Neural progenitor cell (in vitro differentiated cells): ENCODE measurements around the gene PKP3. TPM values are rescaled to one million over a fixed set of nuclear protein-coding genes. Genes with fewer than 3 reads are reported as not detected.
"Not testable (repeated sequence)": the region's sequence is repeated elsewhere in the genome, so short reads cannot be mapped to it uniquely, and the experiment has no call there.

Experiments
- DNase-seq: peaks from one replicate; pipeline ENCODE4 v3.0.0-alpha.2; 2016; ENCODE audit warnings: low spot score
- H2AFZ ChIP-seq: fragments of 200-600 bp; sonication (generic); replicated peaks from 2 replicates; pipeline ENCODE4 v1.6.1; 2016; ENCODE audit warnings: antibody characterized with exemption
- H3F3A ChIP-seq: fragments of 200-600 bp; sonication (generic); 2 replicates; pipeline ENCODE4 v1.6.1; 2016; ENCODE audit warnings: antibody characterized with exemption, low read depth
- H3K27ac ChIP-seq: fragments of 200-600 bp; sonication (generic); 2 replicates; pipeline ENCODE4 v1.5.1; 2016; ENCODE audit warnings: mild to moderate bottlenecking
- H3K27me3 ChIP-seq: fragments of 200-600 bp; sonication (generic); 2 replicates; pipeline ENCODE4 v1.6.1; 2016; ENCODE audit warnings: mild to moderate bottlenecking, moderate library complexity
- H3K36me3 ChIP-seq: fragments of 200-600 bp; sonication (generic); 2 replicates; pipeline ENCODE4 v1.5.1; 2016
- H3K4me1 ChIP-seq: fragments of 200-600 bp; sonication (generic); 2 replicates; pipeline ENCODE4 v1.6.1; 2016; ENCODE audit warnings: mixed run types
- H3K4me2 ChIP-seq: fragments of 200-600 bp; sonication (generic); 2 replicates; pipeline ENCODE4 v1.6.1; 2016
- H3K4me3 ChIP-seq: fragments of 200-600 bp; sonication (generic); 2 replicates; pipeline ENCODE4 v1.5.1; 2016
- H3K79me2 ChIP-seq: fragments of 200-600 bp; sonication (generic); 2 replicates; pipeline ENCODE4 v1.6.1; 2016; ENCODE audit warnings: low read depth
- H3K9ac ChIP-seq: fragments of 200-600 bp; sonication (generic); 2 replicates; pipeline ENCODE4 v1.6.1; 2016
- H3K9me3 ChIP-seq: fragments of 200-600 bp; sonication (generic); 2 replicates; pipeline ENCODE4 v1.5.1; 2016; ENCODE audit warnings: low read depth
- H4K20me1 ChIP-seq: fragments of 200-600 bp; sonication (generic); 2 replicates; pipeline ENCODE4 v1.6.1; 2016; ENCODE audit warnings: low read depth
- H3K27ac Mint-ChIP-seq: 3 replicates; pipeline ENCODE4 v1.8.0; 2021; ENCODE audit warnings: mixed read lengths
- H3K27me3 Mint-ChIP-seq: 2 replicates; pipeline ENCODE4 v1.8.0; 2022; ENCODE audit warnings: low read depth, mild to moderate bottlenecking, inconsistent platforms, moderate library complexity, mixed read lengths; ENCODE audit not compliant: insufficient read depth
- H3K36me3 Mint-ChIP-seq: 3 replicates; pipeline ENCODE4 v1.8.0; 2021; ENCODE audit warnings: mixed read lengths
- H3K4me1 Mint-ChIP-seq: 3 replicates; pipeline ENCODE4 v1.8.0; 2021; ENCODE audit warnings: mixed read lengths
- H3K4me3 Mint-ChIP-seq: 3 replicates; pipeline ENCODE4 v1.8.0; 2021; ENCODE audit warnings: mild to moderate bottlenecking, moderate library complexity, mixed read lengths
- H3K9me3 Mint-ChIP-seq: 3 replicates; pipeline ENCODE4 v1.8.0; 2020; ENCODE audit warnings: mixed read lengths
- EZH2 ChIP-seq: fragments of 200-600 bp; sonication (generic); IDR thresholded peaks from 2 replicates; pipeline ENCODE4 v1.6.1; 2017; ENCODE audit warnings: antibody characterized with exemption, mild to moderate bottlenecking, moderate library complexity
- EZH2phosphoT487 ChIP-seq: fragments of 200-600 bp; sonication (generic); IDR thresholded peaks from 2 replicates; pipeline ENCODE4 v1.6.1; 2017; ENCODE audit warnings: antibody characterized with exemption
- total RNA-seq: library from RNA; depleted of rRNA; stranded (reverse); fragments of >200 nt; gene quantifications from 2 replicates; pipeline ENCODE4 v1.2.3, GENCODE V29; 2015; ENCODE audit warnings: low replicate concordance
- TF ChIP-seq, protein P1 (sequence below): fragments of 200-600 bp; sonication (generic); IDR thresholded peaks from 2 replicates; pipeline ENCODE4 v1.5.1; 2017; ENCODE audit warnings: antibody characterized with exemption, mild to moderate bottlenecking

PKP3 gene
- total RNA-seq = 6.5 and 8.5 TPM in 2 replicates

DNA sequence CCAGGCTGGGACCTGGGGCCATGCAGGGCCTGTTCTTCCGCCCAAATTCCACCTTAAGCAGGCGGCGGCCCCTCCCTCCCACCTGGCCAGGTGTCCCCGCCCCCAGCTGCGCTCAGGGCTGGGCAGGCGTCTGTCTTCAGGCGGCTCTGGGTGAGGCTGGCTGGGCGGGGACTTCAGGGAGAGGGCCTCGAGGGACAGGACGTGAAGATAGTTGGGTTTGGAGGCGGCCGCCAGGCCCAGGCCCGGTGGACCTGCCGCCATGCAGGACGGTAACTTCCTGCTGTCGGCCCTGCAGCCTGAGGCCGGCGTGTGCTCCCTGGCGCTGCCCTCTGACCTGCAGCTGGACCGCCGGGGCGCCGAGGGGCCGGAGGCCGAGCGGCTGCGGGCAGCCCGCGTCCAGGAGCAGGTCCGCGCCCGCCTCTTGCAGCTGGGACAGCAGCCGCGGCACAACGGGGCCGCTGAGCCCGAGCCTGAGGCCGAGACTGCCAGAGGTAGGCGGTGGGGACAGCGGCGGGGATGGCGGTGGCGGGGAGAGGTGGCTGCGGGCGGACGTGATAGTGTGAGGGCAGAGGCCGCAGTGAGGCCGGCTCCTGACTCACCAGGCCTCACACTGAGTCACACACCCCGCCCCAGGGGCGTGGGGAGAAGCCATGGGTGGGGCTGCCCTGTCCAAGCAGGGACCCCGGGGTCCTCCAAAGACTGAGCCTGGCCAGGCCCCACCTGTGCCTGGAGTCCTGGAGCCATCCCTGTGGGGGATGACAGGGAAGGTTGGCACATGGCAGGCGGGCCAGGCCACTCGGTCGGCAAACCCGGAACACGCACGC lies at the start of gene PKP3:
TSS of gene PKP3 (plus strand) at position 176 of the 824 bp plus-strand sequence. CDS start at position 260, 84 bp downstream.
- Histone ChIP-seq H3K4me2 (peak within 1 kb of the TSS; percentile 35), H2AFZ (peak within 1 kb of the TSS; percentile 91)

GRCh38 chr11:344836-345578 lies 49.0 kb upstream of the PKP3 start:
- TF ChIP-seq EZH2 (no peak), EZH2phosphoT487 (no peak)
- TF ChIP-seq, protein P1, sequence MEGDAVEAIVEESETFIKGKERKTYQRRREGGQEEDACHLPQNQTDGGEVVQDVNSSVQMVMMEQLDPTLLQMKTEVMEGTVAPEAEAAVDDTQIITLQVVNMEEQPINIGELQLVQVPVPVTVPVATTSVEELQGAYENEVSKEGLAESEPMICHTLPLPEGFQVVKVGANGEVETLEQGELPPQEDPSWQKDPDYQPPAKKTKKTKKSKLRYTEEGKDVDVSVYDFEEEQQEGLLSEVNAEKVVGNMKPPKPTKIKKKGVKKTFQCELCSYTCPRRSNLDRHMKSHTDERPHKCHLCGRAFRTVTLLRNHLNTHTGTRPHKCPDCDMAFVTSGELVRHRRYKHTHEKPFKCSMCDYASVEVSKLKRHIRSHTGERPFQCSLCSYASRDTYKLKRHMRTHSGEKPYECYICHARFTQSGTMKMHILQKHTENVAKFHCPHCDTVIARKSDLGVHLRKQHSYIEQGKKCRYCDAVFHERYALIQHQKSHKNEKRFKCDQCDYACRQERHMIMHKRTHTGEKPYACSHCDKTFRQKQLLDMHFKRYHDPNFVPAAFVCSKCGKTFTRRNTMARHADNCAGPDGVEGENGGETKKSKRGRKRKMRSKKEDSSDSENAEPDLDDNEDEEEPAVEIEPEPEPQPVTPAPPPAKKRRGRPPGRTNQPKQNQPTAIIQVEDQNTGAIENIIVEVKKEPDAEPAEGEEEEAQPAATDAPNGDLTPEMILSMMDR = no peak
- no peak overlapping the region for H3K27ac Mint-ChIP-seq
- Histone ChIP-seq H3K4me1 (peaks cover 23% of the 10 kb centered on the region), H3K9me3 (no peaks in the 10 kb centered on the region), H2AFZ (no peak overlapping the region), H3K79me2 (no peaks in the 10 kb centered on the region), H3K36me3 (no peaks in the 10 kb centered on the region), H3K4me3 (no peak overlapping the region), H3K27ac (no peak overlapping the region), H3K9ac (no peak overlapping the region), H3K4me2 (no peak overlapping the region), H3K27me3 (no peaks in the 10 kb centered on the region), H3F3A (peaks cover 15% of the 10 kb centered on the region), H4K20me1 (no peaks in the 10 kb centered on the region)
- H3K27me3 Mint-ChIP-seq = peaks cover 13% of the 10 kb centered on the region
- H3K4me1 Mint-ChIP-seq = peaks cover 26% of the 10 kb centered on the region
- H3K4me3 Mint-ChIP-seq = no peak overlapping the region
- no peaks in the 10 kb centered on the region for H3K9me3 Mint-ChIP-seq
- DNase-seq = no peak
- no peaks in the 10 kb centered on the region for H3K36me3 Mint-ChIP-seq

More for the DNA sequence above, at the start of gene PKP3:
- Histone ChIP-seq H3K27ac (no peak within 1 kb of the TSS), H3K27me3 (no peaks in the 10 kb centered on the region), H3K9me3 (no peaks in the 10 kb centered on the region), H3K4me1 (peaks cover 10% of the 10 kb centered on the region), H3K79me2 (no peaks in the 10 kb centered on the region), H4K20me1 (no peaks in the 10 kb centered on the region), H3K9ac (no peak within 1 kb of the TSS), H3K4me3 (no peak within 1 kb of the TSS), H3K36me3 (no peaks in the 10 kb centered on the region), H3F3A (no peaks in the 10 kb centered on the region)
- H3K36me3 Mint-ChIP-seq = no peaks in the 10 kb centered on the region
- peak within 1 kb of the TSS; percentile 34 for H3K27ac Mint-ChIP-seq
- peaks cover 4% of the 10 kb centered on the region for H3K27me3 Mint-ChIP-seq
- no peaks in the 10 kb centered on the region for H3K4me1 Mint-ChIP-seq
- peak; percentile 63 for DNase-seq
- peaks cover 4% of the 10 kb centered on the region for H3K9me3 Mint-ChIP-seq
- peak within 1 kb of the TSS; percentile 55 for H3K4me3 Mint-ChIP-seq
- TF ChIP-seq EZH2 (no peak), EZH2phosphoT487 (no peak)
- TF ChIP-seq, protein P1 = no peak

- no peak overlapping the region for H3K4me2 ChIP-seq
- no peak overlapping the region for H2AFZ ChIP-seq
- no peaks in the 10 kb centered on the region for H3K36me3 Mint-ChIP-seq
- H3K4me3 ChIP-seq = no peak overlapping the region
- no peaks in the 10 kb centered on the region for H3K27me3 ChIP-seq
- H3K4me1 ChIP-seq = peaks cover 8% of the 10 kb centered on the region
- no peak for DNase-seq
- TF ChIP-seq EZH2phosphoT487 (no peak), EZH2 (no peak)
- TF ChIP-seq, protein P1 = no peak
- H4K20me1 ChIP-seq = no peaks in the 10 kb centered on the region
- H3K4me3 Mint-ChIP-seq = no peak overlapping the region
- no peaks in the 10 kb centered on the region for H3K9me3 Mint-ChIP-seq
- H3K27ac ChIP-seq = no peak overlapping the region
- H3K36me3 ChIP-seq = no peaks in the 10 kb centered on the region
- H3F3A ChIP-seq = peaks cover 14% of the 10 kb centered on the region
- peak overlapping the region; percentile 74 for H3K27ac Mint-ChIP-seq
- H3K9ac ChIP-seq = no peak overlapping the region
- H3K79me2 ChIP-seq = no peaks in the 10 kb centered on the region
- peaks cover 14% of the 10 kb centered on the region for H3K27me3 Mint-ChIP-seq
- no peaks in the 10 kb centered on the region for H3K9me3 ChIP-seq
- peaks cover 26% of the 10 kb centered on the region for H3K4me1 Mint-ChIP-seq
Measured at GRCh38 chr11:346529-346928, 47.5 kb upstream of the PKP3 start.

DNA sequence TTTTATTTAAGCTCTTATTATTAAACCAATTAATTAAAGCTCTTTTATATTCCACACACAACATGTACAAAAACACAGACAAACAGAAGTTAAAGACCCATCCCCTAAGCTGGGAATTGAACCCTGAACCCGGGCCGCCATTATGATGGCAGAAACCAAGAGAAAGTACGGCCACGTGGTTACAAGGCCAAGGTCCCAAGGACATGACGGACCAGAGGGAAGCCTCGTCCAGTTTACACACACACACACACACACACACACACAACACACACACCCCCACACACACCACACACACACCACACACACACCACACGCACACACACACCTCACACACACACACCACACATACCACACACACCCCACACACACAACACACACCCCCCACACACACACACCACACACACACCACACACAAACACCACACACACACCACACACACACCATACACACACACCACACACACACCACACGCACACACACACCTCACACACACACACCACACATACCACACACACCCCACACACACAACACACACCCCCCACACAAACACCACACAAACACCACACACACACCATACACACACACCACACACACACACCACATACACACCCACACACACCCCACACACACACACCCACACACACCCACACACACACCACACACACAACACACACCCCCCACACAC lies 44.6 kb upstream of the PKP3 start:
- not testable (repeated sequence) for H3K79me2 ChIP-seq, H3K9me3 ChIP-seq, H3K4me3 Mint-ChIP-seq, H2AFZ ChIP-seq, H4K20me1 ChIP-seq, H3K9ac ChIP-seq, H3K36me3 Mint-ChIP-seq, H3K4me3 ChIP-seq, H3K27ac ChIP-seq, H3K27me3 ChIP-seq, H3K36me3 ChIP-seq, DNase-seq, H3K4me2 ChIP-seq, H3K9me3 Mint-ChIP-seq, H3K4me1 ChIP-seq
- peaks cover 35% of the 10 kb centered on the region for H3K4me1 Mint-ChIP-seq
- peaks cover 17% of the 10 kb centered on the region for H3F3A ChIP-seq
- H3K27ac Mint-ChIP-seq = peak overlapping the region; percentile 29
- H3K27me3 Mint-ChIP-seq = peaks cover 15% of the 10 kb centered on the region

DNA sequence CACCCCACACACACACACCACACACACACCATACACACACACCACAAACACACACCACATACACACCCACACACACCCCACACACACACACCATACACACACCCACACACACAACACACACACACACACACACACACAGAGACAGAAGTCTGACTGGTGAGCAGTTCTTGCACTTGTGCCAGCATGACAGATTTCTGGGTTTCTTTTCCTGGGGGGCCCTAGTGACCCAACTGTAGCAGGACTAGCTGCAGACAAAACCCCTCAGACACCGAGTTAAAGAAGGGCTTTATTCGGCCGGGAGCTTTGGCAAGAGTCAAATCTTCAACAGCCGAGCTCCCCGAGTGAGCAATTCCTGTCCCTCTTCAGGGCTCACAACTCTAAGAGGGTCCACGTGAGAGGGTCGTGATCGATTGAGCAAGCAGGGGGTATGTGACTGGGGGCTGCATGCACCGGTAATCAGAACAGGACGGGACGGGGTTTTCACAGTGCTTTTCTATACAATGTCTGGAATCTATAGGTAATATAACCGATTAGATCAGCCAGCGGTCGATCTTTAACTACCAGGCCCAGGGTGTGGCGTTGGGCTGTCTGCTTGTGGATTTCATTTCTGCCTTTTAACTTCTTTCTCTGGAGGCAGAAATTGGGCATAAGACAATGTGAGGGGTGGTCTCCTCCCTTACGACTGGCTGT lies 43.8 kb upstream of the PKP3 start:
- peaks cover 18% of the 10 kb centered on the region for H3F3A ChIP-seq
- not testable (repeated sequence) for H3K27me3 ChIP-seq, H3K4me1 ChIP-seq, H3K9me3 Mint-ChIP-seq, H3K36me3 ChIP-seq, H4K20me1 ChIP-seq, H3K9ac ChIP-seq, H3K79me2 ChIP-seq, DNase-seq, H3K4me3 Mint-ChIP-seq, H3K4me2 ChIP-seq, H3K4me3 ChIP-seq, H3K27ac ChIP-seq, H3K9me3 ChIP-seq, H3K36me3 Mint-ChIP-seq
- peak overlapping the region; percentile 38 for H3K27ac Mint-ChIP-seq
- peak overlapping the region; percentile 64 for H2AFZ ChIP-seq
- peaks cover 15% of the 10 kb centered on the region for H3K27me3 Mint-ChIP-seq
- H3K4me1 Mint-ChIP-seq = peaks cover 37% of the 10 kb centered on the region
